Measurements from ENCODE around the gene MVK.

- TF ChIP-seq POLR2A (IDR thresholded peaks at IDR 0.05) (no peak), POLR2AphosphoS5 (IDR thresholded peaks at IDR 0.05) (no peak)
- TF ChIP-seq, protein P1, sequence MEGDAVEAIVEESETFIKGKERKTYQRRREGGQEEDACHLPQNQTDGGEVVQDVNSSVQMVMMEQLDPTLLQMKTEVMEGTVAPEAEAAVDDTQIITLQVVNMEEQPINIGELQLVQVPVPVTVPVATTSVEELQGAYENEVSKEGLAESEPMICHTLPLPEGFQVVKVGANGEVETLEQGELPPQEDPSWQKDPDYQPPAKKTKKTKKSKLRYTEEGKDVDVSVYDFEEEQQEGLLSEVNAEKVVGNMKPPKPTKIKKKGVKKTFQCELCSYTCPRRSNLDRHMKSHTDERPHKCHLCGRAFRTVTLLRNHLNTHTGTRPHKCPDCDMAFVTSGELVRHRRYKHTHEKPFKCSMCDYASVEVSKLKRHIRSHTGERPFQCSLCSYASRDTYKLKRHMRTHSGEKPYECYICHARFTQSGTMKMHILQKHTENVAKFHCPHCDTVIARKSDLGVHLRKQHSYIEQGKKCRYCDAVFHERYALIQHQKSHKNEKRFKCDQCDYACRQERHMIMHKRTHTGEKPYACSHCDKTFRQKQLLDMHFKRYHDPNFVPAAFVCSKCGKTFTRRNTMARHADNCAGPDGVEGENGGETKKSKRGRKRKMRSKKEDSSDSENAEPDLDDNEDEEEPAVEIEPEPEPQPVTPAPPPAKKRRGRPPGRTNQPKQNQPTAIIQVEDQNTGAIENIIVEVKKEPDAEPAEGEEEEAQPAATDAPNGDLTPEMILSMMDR (IDR thresholded peaks at IDR 0.05) = no peak
These were observed 62.1 kb downstream of the MVK start for GRCh38 chr12:109635717-109636116.
